Glomerular visceral epithelial cell (primary cell): Measurements from ENCODE around the gene TAAR1.
A peak's percentile ranks its signal among the peaks of the same experiment; 100 is the strongest.
"Not testable (repeated sequence)": the region's sequence is repeated elsewhere in the genome, so short reads cannot be mapped to it uniquely, and the experiment has no call there.

Experiments used
- DNase-seq: peaks from one replicate; pipeline ENCODE4 v3.0.0-alpha.2; 2016; ENCODE audit errors: extremely low spot score

Gene TAAR1

GRCh38 chr6:132661906-132662305 is 2.9 kb upstream of the TAAR1 start:
- no peak for DNase-seq

- DNase-seq: no peak
Observed at GRCh38 chr6:132651062-132651461, 7.9 kb downstream of the TAAR1 start.

- DNase-seq: no peak
Observed at GRCh38 chr6:132650429-132650828, 8.6 kb downstream of the TAAR1 start.

- no peak for DNase-seq
Observed at GRCh38 chr6:132648828-132649227, 10.2 kb downstream of the TAAR1 start.

- peak; percentile 61 for DNase-seq
Observed at GRCh38 chr6:132648356-132648755, 10.6 kb downstream of the TAAR1 start.

- DNase-seq: no peak
Observed at GRCh38 chr6:132643547-132643946, 15.4 kb downstream of the TAAR1 start.

GRCh38 chr6:132637135-132637534 is 21.8 kb downstream of the TAAR1 start:
- not testable (repeated sequence) for DNase-seq

- not testable (repeated sequence) for DNase-seq
Observed at GRCh38 chr6:132635906-132636305, 23.1 kb downstream of the TAAR1 start.

- DNase-seq: not testable (repeated sequence)
Observed at GRCh38 chr6:132635288-132635687, 23.7 kb downstream of the TAAR1 start.

- DNase-seq: no peak
Observed at GRCh38 chr6:132634796-132635195, 24.2 kb downstream of the TAAR1 start.

- no peak for DNase-seq
Observed at GRCh38 chr6:132633362-132633761, 25.6 kb downstream of the TAAR1 start.

GRCh38 chr6:132624175-132624574 is 34.8 kb downstream of the TAAR1 start, which contains the start of gene TAAR2:
TSS of gene TAAR2 (minus strand) at chr6:132624275. CDS start at chr6:132624275, 0 bp downstream.
- DNase-seq: no peak

GRCh38 chr6:132623106-132623845 is 35.7 kb downstream of the TAAR1 start:
- DNase-seq: no peak

GRCh38 chr6:132616677-132617076 is 42.3 kb downstream of the TAAR1 start:
- DNase-seq: no peak

- peak; percentile 1 for DNase-seq
Observed at GRCh38 chr6:132614554-132614953, 44.4 kb downstream of the TAAR1 start.

- no peak for DNase-seq
Observed at GRCh38 chr6:132612449-132613108, 46.4 kb downstream of the TAAR1 start.

GRCh38 chr6:132611616-132612015 is 47.4 kb downstream of the TAAR1 start:
- DNase-seq: no peak

- DNase-seq: peak; percentile 56
Observed at GRCh38 chr6:132607544-132608233, 51.3 kb downstream of the TAAR1 start.

GRCh38 chr6:132604635-132605152 is 54.3 kb downstream of the TAAR1 start:
- no peak for DNase-seq

GRCh38 chr6:132600900-132601299 is 58.1 kb downstream of the TAAR1 start:
- not testable (repeated sequence) for DNase-seq

GRCh38 chr6:132598473-132598872 is 60.5 kb downstream of the TAAR1 start:
- DNase-seq: peak; percentile 10

GRCh38 chr6:132596201-132596600 is 62.8 kb downstream of the TAAR1 start:
- DNase-seq: no peak
